Astrocyte of the spinal cord (primary cell): ENCODE measurements around the gene BAG1.

Experiments used
- DNase-seq: peaks from one replicate; pipeline ENCODE4 v3.0.0; 2011; ENCODE audit warnings: low read depth, low spot score
- H3K4me3 ChIP-seq: 2 replicates; pipeline ENCODE4 v1.5.1; 2011; ENCODE audit warnings: low read depth, mild to moderate bottlenecking, low read length, moderate library complexity
- CTCF ChIP-seq: IDR thresholded peaks from 2 replicates; pipeline ENCODE4 v1.5.1; 2012; ENCODE audit warnings: low read depth, mild to moderate bottlenecking, low read length, inconsistent platforms
- in situ Hi-C: cut with HindIII; loops from 2 replicates; pipeline ENCODE4 v1.10.0; 2017; ENCODE audit warnings: low sequenced_read_pairs

Gene BAG1

DNA sequence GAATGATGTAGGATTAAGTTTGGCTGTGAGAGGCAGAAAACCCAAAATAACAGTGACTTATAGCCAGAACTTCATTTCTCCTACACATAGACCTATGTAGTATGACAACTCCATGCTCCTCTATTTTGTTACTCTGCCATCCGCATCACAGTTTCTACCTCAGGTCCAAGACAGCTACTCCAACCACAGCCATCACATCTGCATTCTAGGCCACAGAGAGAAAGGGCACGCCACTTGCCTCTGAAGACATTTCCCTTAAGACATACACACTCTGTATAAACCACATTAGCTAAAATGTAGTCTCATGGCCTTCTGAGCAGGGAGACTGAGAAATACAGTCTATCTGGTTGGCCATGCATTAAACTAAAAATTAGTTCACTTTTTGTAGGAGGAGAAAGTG is 14.5 kb downstream of the BAG1 start:
- in situ Hi-C loops, result loop anchor here (25.0 kb wide), 1 partner anchor 163 kb away; the partner anchor contains the start of gene SMU1
- no peak for TF ChIP-seq CTCF
- H3K4me3 ChIP-seq, result no peak overlapping the region
- no peak for DNase-seq

DNA sequence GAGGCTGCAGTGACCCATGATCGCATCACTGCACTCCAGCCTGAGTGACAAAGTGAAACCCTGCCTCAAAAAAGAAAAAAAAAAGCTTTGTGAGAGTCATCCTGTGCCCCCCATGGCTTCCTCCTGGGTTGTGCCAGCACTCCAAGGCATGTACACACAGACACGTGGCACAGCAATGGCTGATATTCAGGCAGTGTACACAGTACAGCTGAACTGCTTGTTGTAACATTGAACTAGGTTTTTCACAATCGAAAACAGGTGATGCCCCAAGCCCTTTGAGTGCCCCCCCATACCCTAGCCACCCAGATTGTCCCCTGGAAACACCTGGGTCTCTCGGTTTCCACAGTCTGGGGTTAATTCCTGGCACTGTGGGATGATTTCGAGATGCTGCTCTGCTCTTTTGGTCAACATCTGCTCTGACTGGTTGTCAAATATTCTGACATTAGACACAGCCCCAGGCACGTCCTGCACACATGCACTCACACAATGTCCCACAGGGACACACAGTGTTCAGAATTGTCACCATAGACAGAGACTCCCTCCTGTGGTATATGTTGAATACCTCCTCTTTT is 15.3 kb downstream of the BAG1 start:
- no peak overlapping the region for H3K4me3 ChIP-seq
- in situ Hi-C loops, result loop anchor here (25.0 kb wide), 1 partner anchor 162 kb away; the partner anchor contains the start of gene SMU1
- DNase-seq, result no peak
- TF ChIP-seq CTCF, result no peak

DNA sequence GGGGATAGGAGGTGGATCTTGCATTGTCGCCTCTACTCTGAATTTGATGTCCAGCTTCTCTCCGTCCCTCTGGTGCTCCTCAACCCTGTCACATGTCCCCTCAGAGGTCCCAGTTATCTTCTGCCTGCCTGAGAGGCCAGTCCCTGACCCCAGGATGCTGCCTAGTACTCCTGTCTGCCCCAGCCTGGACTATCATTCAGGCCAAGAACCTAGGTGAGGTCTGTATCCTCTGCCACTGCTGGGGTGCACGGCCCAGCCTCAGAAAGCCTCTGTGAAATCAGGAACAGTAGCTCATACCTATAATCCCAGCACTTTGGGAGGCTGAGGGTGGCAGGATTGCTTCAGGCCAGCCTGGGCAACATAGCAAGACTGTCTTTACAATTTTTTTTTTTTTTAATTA is 15.9 kb downstream of the BAG1 start:
- DNase-seq, result no peak
- no peak overlapping the region for H3K4me3 ChIP-seq
- no peak for TF ChIP-seq CTCF
- in situ Hi-C loops, result loop anchor here (25.0 kb wide), 1 partner anchor 161 kb away; the partner anchor contains the start of gene SMU1

DNA sequence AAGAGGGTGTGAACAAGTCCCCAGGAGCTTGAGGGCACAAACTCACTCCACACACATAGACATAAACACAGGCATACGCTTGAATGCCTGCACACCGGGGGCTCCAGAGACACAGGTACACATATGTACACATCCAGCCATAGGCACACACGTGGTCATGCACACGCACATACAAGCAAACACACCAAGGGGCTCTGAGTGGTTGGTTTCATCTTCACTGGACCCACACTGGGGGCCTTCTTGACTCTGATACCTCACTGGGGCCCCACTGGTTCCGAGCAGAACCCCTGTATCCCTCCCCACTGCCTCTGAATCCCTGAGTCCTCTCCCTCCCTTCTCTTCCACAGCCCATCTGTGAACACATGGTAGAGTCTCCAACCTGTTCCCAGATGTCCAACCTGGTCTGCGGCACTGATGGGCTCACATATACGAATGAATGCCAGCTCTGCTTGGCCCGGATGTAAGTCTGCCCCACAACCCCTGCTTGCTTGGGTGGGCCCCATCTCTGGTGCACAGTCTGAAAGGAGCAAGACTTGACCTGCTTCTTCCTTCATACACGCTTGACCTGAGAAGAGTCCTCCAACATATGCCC is 18.1 kb downstream of the BAG1 start:
- no peak for DNase-seq
- no peak for TF ChIP-seq CTCF
- in situ Hi-C loops, result loop anchor here (25.0 kb wide), 1 partner anchor 159 kb away; the partner anchor contains the start of gene SMU1

GRCh38 chr9:33245341-33245740 is 19.2 kb downstream of the BAG1 start:
- no peak overlapping the region for H3K4me3 ChIP-seq
- DNase-seq, result no peak
- in situ Hi-C loops, result loop anchor here (25.0 kb wide), 1 partner anchor 158 kb away; the partner anchor contains the start of gene SMU1
- no peak for TF ChIP-seq CTCF

More for the DNA sequence above, 18.1 kb downstream of the BAG1 start:
- H3K4me3 ChIP-seq, result no peak overlapping the region

- DNase-seq, result no peak
- in situ Hi-C loops, result loop anchor here (25.0 kb wide), 1 partner anchor 157 kb away; the partner anchor contains the start of gene SMU1
- no peak overlapping the region for H3K4me3 ChIP-seq
- TF ChIP-seq CTCF, result no peak
These were observed 20.2 kb downstream of the BAG1 start for GRCh38 chr9:33244137-33244784.
